K562 (cell line): ENCODE results near the gene SND1. TPM values are rescaled to one million over a fixed set of nuclear protein-coding genes. Genes with fewer than 3 reads are reported as not detected.

Experiments used
- ELF4 ChIP-seq: fragments of 450-650 bp; formaldehyde crosslinking; IDR thresholded peaks from 2 replicates; pipeline ENCODE4 v1.4.0; 2022; ENCODE audit warnings: missing genetic modification characterization
- FOXK2 ChIP-seq, 2 experiments: fragments of 450-650 bp; IDR thresholded peaks in 1 of 2; conservative IDR thresholded peaks in 1 of 2; 2 replicates each; pipeline ENCODE4 v1.6.1; 2016; ENCODE audit warnings: low read depth in 2 of 2, mild to moderate bottlenecking in 1 of 2
- HDAC1 ChIP-seq, 2 experiments: fragments of 450-650 bp; IDR thresholded peaks; 2 replicates each; pipeline ENCODE4 v1.6.1; 2016 to 2017; ENCODE audit warnings: inconsistent platforms in 1 of 2, mild to moderate bottlenecking in 1 of 2, moderate library complexity in 1 of 2
- NFIC ChIP-seq: fragments of 450-650 bp; IDR thresholded peaks from 2 replicates; pipeline ENCODE4 v1.6.1; 2017; ENCODE audit warnings: mild to moderate bottlenecking, inconsistent platforms
- PATZ1 ChIP-seq: fragments of 250-450 bp; sonication (Bioruptor Pico); IDR thresholded peaks from 2 replicates; pipeline ENCODE4 v1.5.0; 2020; ENCODE audit warnings: mild to moderate bottlenecking, borderline replicate concordance
- RCOR1 ChIP-seq, 2 experiments: IDR thresholded peaks; 2 replicates each; pipeline ENCODE4 v1.6.1; 2012; ENCODE audit warnings: low read depth in 2 of 2, low read length in 2 of 2, borderline replicate concordance in 1 of 2, improper control_type of control experiment in 1 of 2
- RFX7 ChIP-seq: fragments of 250-450 bp; sonication (Bioruptor Pico); IDR thresholded peaks from 2 replicates; pipeline ENCODE4 v1.5.1; 2021; ENCODE audit warnings: mild to moderate bottlenecking
- SRSF7 ChIP-seq: fragments of 200-400 bp; formaldehyde crosslinking; optimal IDR thresholded peaks from 2 replicates; pipeline ENCODE3; 2017; ENCODE audit warnings: mild to moderate bottlenecking, low read depth, low read length
- TRIM24 ChIP-seq, 2 experiments: fragments of 450-650 bp; IDR thresholded peaks; 2 replicates each; pipeline ENCODE4 v1.6.1; 2016
- ZMIZ1 ChIP-seq, 2 experiments: fragments of 150-350 bp in 1 of 2; IDR thresholded peaks; 2 replicates each; pipeline ENCODE4 v1.6.1; 2012 to 2016; ENCODE audit warnings: low read depth in 2 of 2, low read length in 2 of 2, mild to moderate bottlenecking in 1 of 2, moderate library complexity in 1 of 2
- ZNF592 ChIP-seq: fragments of 450-650 bp; IDR thresholded peaks from 2 replicates; pipeline ENCODE4 v1.6.1; 2017; ENCODE audit warnings: antibody characterized with exemption, mild to moderate bottlenecking
- ZNF740 ChIP-seq, 3 experiments: fragments of 200-800 bp in 1 of 3; sonication (Bioruptor generic) in 1 of 3; sonication (generic) in 1 of 3; formaldehyde crosslinking in 1 of 3; IDR thresholded peaks; 2 replicates each; pipeline versions ENCODE4 v1.6.1 to v1.8.0; 2016 to 2022; ENCODE audit warnings: mild to moderate bottlenecking in 2 of 3, missing compliant biosample characterization in 2 of 3, missing genetic modification characterization in 2 of 3, missing genetic modification reagents in 1 of 3
- ZNF830 ChIP-seq: fragments of 250-450 bp; sonication (Bioruptor Pico); IDR thresholded peaks from 2 replicates; pipeline ENCODE4 v1.5.0; 2021; ENCODE audit warnings: mild to moderate bottlenecking
- polyA plus RNA-seq, 8 experiments: library from polyadenylated mRNA; depleted of rRNA in 4 of 8; stranded (reverse) in 5 of 8; unstranded in 3 of 8; fragments of >200 nt; fragmentation: Nextera tagmentation in 2 of 8; fragmentation: Illumina TruSeq in 1 of 8; extraction: Ambion mirVana in 2 of 8; extraction: Trizol in 1 of 8; gene quantifications; 2 replicates each; pipeline versions ENCODE4 v1.2.1 to v1.2.3, GENCODE V29; 2011 to 2014; ENCODE audit warnings: inconsistent platforms in 1 of 8, missing spikeins in 1 of 8
- total RNA-seq, 7 experiments: library from RNA; depleted of rRNA in 6 of 7; stranded (reverse); fragments of >200 nt in 6 of 7; fragmentation: Illumina TruSeq in 2 of 7; extraction: Trizol in 2 of 7; gene quantifications; 2 replicates each; pipeline versions ENCODE4 v1.2.1 to v1.2.3, GENCODE V29; 2011 to 2021; ENCODE audit warnings: low replicate concordance in 1 of 7

The SND1 gene
- total and polyA plus RNA-seq, 9 of the 15 experiments (the other 6 are each of a cell fraction or from before 2014, with no cell fraction given): 46.5 to 307 (median 191) TPM

- TF ChIP-seq ZMIZ1 (IDR thresholded peaks at IDR 0.05; ENCODE audit: low read depth in 2 of 2, low read length in 2 of 2): no peak
- TF ChIP-seq RFX7 (CRISPR knock-in tag): no peak
- no peak for TF ChIP-seq ZNF592
- TF ChIP-seq TRIM24 (IDR thresholded peaks at IDR 0.05): no peak
- no peak for TF ChIP-seq ZNF830 (CRISPR knock-in tag)
- TF ChIP-seq HDAC1 (IDR thresholded peaks at IDR 0.05): 0 out of 4 replicates have a peak, but pooled peaks of 1 of the 2 experiments have one; percentile 37
- TF ChIP-seq PATZ1: no peak
- TF ChIP-seq SRSF7: no peak
- TF ChIP-seq RCOR1 (IDR thresholded peaks at IDR 0.05; ENCODE audit: borderline replicate concordance in 1 of 2, low read depth in 2 of 2, low read length in 2 of 2): peak in 1 of 2 experiments; percentile 10; a peak in 2 of 4 replicates
- no peak for TF ChIP-seq FOXK2 (conservative IDR thresholded peaks at IDR 0.05 in 1 of 2, IDR thresholded peaks at IDR 0.05 in 1 of 2; ENCODE audit: low read depth in 2 of 2)
- no peak for TF ChIP-seq NFIC
- no peak for TF ChIP-seq ZNF740 (CRISPR knock-in tag; IDR thresholded peaks at IDR 0.05)
- no peak for TF ChIP-seq ZNF740 (tag; IDR thresholded peaks at IDR 0.05)
- TF ChIP-seq ELF4: no peak
Measured at GRCh38 chr7:127996253-127997071, 344.5 kb downstream of the SND1 start (continued).
